Heart left ventricle (tissue), 13 donors: ENCODE results near the gene PHACTR1.

Experiments used
- CTCF ChIP-seq, 12 donors: fragments of 200-600 bp; sonication (generic) in 4 of 12; IDR thresholded peaks; one replicate each; pipeline versions ENCODE4 v1.5.0 to v1.8.0; 2018 to 2022; ENCODE audit warnings: antibody characterized with exemption in 12 of 12, mild to moderate bottlenecking in 5 of 12
- POLR2A ChIP-seq, 2 donors: fragments of 450-650 bp; IDR thresholded peaks; one replicate each; pipeline ENCODE4 v1.6.1; 2017; ENCODE audit warnings: antibody characterized with exemption in 2 of 2, mild to moderate bottlenecking in 2 of 2, moderate library complexity in 2 of 2
- donor health status: ischemic (EF 13 %, LVEDD 7.1; RV severe dilation, severe dysfunction).
- donor health status: DM: no; HTN: yes; CAD: no.
- donor health status: DM: no; HTN: no; CAD: no.
- donor health status: ischemic (EF 25% LVEDD 6.9; RV normal size, moderate dysfunction).
- donor health status: ischemic (EF 25% LVEDD 5.7; RV mildly dilated, moderate dysfunction).
- donor health status: ischemic (EF 35%, LVEDD 5.7; RV mildly dilated, moderate dysfunction).
- donor health status: nonischemic (EF 11% LVEDD 7.7; RV severe dilation, severe dysfunction).
- donor health status: DM: yes; HTN: yes; CAD: no.
- donor health status: PGD.
- donor health status: ischemic (EF 29% LVEDD 5.4; RV normal size, mild dysfunction).
- donor health status: nonischemic (EF 23%, LVEDD 6.1; RV moderate dilation, normal function).

- TF ChIP-seq CTCF (IDR thresholded peaks at IDR 0.05) (no peak), POLR2A (IDR thresholded peaks at IDR 0.05) (no peak)
These were observed 498.8 kb downstream of the PHACTR1 start for GRCh38 chr6:13215390-13215789.
